CD4-positive, alpha-beta T cell treated with Interleukin-21 for 1 hour (primary cell): ENCODE data around the gene IGFBP6.
"Not testable (repeated sequence)": the region's sequence is repeated elsewhere in the genome, so short reads cannot be mapped to it uniquely, and the experiment has no call there.

Source experiments
- DNase-seq: peaks from one replicate; pipeline ENCODE4 v3.0.0-alpha.2; 2020

The IGFBP6 gene

DNA sequence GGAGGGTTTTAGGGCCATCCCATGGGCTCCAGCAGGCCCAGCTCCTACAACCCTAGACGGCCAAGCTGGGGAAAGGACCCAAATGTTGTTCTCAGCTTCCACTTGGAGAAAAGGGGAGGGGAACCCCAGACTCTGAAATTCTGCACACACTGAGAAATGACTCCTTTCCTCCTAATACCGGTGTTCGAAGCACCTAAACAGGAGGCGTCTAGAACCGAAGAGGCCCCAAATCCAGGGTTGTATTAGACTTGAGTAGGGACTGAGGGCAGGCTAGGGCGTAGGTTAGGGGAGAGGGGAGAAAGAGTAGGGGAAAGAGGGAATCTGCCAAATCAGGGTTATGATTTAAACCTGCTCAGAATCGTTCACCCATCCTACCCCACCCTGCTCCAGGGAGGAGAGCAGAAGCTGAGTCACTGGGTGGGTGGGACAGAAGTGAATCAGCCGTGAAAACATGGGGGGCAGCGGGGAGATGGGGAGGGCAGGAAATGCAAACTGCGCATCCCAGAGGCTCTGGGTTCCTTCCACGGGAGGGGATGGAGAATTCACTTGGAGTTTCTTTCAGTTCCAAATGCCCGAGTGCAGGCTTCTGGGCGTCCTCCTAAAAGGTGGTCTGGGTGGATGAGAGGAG, 1.0 kb downstream of the IGFBP6 start:
- no peak for DNase-seq

DNA sequence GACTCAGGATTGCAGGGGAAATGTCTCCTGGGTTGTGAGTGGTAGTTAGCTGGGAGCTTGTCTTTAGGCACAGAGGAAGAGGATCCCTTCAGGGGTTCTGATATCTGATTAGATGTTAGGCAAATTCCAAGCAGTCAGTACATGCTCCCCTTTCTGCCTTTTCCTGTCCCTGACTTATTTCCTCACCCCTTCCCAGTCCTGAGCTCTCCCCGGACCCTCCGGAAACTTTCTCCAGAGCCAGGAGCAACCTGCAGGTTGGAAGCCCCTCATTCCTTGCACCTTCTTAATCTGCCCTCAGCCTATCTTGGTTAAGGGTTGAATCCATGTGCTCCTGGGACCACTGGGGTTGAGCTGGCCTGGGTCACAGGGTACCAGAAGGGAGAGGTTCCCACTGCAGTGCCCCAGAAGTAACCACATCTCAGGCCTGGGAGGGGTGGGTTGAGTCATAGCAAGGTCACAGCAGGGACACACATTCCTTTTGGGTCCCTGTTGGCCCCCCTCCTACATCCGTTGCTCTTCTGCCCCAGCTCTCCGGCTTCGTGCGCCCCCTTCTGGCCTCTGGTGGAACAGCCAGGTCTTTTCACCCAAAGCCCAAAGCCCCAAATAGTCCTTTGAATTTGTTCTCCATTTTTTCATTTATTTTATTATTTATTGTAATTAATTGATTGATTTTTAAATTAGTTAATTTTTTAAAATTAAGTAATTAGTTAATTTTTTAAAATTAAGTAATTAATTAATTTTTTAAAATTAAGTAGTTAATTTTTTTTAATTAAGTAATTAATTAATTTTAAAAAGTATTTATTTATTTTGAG, 1.8 kb downstream of the IGFBP6 start:
- DNase-seq, result peak; percentile 88

DNA sequence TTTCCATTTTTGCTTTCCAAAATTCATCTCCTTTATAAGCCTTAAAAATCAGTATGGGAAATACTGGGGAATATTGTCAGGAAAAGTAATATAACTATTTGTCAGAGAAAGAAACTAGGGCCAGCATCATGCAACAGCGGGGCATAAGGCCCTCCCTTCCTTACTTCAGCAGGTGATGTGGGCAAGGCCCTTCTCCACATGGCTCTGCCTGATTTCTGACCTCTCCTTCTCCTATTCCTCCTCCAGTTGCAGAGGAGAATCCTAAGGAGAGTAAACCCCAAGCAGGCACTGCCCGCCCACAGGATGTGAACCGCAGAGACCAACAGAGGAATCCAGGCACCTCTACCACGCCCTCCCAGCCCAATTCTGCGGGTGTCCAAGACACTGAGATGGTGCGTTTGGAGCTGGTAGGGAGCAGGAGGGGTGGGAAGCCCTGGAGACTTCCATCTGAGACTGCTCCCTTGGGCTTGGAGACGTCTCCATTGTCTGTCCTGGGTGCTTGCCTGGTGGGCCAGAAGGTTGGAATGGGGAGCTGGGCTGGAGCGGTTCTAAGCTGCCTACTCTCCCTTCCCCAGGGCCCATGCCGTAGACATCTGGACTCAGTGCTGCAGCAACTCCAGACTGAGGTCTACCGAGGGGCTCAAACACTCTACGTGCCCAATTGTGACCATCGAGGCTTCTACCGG, 3.1 kb downstream of the IGFBP6 start:
- DNase-seq, result no peak

DNA sequence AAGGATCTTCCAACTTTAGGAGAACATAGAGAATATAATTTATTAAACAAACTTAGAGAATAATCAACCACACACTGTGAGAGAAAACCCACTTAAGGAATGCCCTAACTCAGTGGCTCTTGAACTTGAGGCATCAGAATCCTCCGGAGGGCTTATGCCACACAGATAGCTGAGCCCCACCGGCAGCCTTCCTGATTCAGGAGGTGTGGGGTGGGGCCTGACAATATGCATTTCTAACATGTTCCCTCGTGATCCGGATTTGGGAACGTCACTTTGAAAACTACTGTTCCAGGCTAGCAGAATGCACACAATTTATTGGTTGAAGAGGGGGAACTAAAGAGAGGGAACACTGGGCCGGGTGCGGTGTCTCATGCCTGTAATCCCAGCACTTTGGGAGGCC, 3.8 kb downstream of the IGFBP6 start:
- DNase-seq, result no peak

DNA sequence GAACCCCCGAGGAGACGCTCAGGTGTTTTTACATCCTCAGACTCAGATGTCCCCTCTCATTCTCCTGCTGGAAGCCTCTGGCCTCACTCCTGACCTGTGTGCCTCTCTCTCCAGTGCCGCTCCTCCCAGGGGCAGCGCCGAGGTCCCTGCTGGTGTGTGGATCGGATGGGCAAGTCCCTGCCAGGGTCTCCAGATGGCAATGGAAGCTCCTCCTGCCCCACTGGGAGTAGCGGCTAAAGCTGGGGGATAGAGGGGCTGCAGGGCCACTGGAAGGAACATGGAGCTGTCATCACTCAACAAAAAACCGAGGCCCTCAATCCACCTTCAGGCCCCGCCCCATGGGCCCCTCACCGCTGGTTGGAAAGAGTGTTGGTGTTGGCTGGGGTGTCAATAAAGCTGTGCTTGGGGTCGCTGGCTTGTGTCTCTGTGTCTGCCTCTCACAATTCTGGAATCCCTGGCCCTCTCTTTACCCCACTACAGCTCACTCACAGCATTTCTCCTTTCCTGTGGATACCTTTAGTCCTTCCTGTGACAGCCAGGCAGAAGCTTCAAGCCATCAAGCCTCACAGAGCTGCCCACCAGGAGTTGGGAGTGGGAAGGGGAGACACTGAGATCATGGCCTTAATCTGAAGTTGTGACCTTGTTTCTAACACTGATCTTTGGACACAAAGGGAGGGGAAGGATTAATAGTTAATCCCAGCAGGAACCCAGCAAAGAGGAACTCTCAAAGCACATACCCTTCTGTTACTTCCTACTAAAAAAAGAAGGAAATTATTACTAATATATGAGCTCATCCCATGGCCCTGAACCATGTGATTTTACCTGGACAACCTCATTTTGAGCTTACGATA, 4.7 kb downstream of the IGFBP6 start:
- no peak for DNase-seq

DNA sequence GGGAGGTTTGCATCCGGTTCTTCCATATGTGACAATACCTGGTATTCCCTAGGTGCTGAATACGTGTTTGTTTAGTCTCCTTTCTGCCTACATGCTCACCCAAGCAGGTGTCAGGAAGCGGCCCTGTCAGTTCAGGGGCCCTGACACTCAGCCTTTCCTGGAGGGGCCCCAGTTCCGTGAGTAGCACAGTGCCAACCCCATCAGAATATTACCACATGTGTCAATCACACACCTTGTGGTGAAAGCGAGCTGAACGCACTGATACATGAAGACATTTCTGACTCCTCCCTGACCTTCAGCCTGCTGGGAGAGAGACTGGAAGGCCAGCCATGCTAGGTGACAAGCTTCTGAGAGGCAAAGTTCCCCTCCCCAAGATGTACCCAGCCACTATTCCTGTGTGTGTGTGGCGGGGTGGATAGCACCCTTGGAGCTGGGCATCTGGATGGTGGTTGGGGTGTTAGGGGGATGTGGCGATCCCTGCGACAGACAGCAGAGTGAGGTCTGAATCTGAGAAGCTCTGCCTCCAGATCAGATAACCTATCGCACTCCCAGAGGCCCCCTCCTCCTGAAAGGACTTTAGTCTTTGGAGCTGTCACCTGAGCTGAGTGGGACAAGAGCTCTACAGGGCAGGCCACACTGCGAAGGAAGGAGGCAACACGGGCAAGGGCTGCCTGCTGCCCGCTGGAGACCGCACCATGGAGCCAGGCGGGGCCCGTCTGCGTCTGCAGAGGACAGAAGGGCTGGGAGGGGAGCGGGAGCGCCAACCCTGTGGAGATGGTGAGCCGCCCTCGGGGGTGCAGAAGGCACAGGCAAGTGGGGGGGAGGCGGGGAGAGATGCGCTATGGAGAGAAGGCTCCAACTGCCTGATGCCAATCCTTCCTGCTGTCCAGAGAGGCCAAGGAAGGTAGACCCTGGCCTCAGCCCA, 5.7 kb downstream of the IGFBP6 start, which contains the start of gene SOAT2:
SOAT2 (plus strand) TSS at position 604 of the 925 bp plus-strand sequence; CDS start at position 696, 92 bp downstream.
- DNase-seq, result peak; percentile 58

DNA sequence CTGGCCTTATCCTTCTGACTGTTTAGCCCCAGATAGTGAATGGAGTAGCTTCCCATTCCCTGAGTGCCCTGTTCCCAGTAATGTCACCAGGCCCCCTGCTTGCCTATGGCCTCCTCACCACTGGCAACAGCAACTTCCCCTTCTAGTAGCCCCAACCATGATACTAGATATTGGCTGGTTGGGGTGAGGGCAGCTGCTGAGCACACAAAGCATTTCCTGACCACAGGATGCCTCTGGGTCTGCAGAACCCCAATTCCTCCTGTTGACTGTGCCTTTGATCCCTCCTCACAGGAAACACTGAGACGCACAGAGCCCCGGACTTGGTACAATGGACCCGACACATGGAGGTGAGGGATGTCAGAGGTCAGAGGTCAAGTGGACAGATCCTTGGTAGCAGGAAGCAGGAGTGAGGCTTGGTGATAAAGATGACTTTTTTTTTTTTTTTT, 6.4 kb downstream of the IGFBP6 start:
- peak; percentile 34 for DNase-seq

DNA sequence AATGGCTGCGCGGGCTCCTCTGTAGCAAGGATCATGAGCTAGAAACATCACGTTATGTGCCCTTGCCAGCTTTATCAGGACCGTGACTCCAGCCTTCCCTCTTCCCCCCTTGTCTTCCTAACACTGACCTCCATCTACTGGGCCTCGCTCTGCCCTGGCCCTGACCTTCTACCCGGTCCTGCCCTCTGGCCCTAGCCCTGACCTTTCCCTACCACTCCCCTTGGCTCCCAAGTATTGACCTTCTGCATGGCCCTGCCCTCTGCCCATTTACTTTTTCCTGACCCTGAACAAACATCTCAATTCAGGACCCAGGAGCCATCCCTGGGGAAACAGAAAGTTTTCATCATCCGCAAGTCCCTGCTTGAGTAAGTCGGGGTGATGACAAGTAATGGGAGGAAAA, 7.8 kb downstream of the IGFBP6 start:
- DNase-seq, result no peak

DNA sequence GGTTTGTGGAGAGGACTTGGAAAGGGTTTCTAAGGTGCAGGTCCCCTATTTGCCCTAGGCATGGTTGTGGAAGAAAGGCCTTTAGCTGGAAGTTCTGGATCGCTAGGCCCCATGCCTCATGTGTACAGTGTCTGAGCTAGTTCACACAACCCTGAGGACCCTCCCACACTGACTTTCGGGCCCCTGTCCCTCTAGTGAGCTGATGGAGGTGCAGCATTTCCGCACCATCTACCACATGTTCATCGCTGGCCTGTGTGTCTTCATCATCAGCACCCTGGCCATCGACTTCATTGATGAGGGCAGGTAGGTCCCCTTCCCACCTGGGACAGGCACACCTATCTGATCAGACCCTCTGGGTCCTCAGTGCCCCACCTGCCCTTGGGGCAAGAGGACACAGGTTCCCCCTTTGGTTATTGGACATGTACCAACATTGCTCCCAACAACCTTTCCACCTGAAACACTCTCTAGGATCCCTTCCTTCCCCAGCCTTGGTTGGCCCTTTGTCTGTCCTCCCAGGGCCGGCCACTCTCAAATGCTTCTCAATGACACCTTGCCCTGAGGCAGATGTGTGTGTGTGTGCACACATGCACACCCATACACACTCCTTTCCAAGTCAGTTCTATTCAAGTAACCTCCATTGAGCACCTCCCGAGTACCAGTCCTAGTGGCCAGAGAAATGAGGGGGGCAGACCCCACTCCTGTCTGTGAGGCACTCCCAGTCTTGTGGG, 8.4 kb downstream of the IGFBP6 start:
- no peak for DNase-seq

DNA sequence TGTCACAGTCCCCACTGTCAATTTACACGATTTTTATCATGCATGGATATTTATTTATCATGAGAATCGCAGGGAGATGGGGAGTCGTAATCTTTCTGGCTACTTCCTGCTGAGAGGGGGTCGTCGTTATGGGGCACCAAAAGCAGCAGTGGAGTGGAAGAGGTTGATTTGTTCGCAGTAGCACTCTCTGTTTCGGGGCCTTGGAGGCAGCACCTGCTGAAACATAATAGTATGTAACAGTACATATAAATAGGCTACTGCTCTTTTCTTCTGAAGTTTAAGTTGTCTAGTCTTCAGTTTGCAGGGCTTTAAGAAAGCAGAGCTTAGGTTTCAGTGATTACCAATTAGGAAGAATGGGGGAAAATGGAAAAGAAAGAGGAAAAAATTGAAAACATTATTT, 9.7 kb downstream of the IGFBP6 start:
- no peak for DNase-seq

DNA sequence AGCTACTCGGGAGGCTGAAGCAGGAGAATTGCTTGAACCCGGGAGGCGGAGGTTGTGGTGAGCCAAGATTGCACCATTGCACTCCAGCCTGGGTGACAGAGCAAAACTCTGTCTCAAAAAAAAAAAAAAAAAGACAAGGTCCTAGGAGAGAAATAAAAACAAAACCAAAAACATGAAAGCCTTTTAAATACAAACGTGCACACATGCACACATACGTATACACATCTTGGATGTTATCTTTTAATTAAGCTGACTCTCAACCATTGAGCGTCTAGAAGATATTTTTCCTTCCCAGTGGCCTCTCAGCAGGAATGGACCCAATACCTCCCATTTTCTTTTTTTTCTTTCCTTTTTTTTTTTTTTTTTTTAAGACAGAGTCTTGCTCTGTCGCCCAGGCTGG, 15.0 kb downstream of the IGFBP6 start:
- DNase-seq, result not testable (repeated sequence)

DNA sequence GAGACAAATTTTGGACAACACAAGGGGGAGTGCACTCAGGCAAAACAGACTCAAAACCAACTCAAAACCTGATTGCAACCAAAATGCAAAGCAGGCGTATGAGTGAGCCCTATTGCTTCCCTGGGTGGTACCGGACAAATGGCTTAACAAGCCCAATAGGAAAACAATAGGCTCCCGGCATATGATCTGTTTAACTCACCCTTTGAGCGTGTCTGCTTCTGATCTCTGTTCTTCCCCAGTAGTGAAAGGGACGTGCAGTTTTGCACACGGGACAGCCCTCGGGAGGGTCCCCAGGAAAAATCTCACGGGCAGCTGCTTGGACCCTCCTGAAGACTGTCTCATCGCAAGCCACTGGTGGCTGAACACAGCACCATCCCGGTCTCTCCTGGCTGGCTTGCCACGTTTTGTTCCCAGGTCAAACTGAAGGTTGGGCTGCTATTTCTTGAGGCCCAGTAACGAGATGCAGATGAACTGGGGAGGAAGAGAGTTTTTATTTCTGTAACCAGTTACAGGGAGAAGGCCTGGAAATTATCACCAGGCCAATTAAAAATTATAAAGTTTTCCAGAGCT, 15.8 kb downstream of the IGFBP6 start:
- no peak for DNase-seq

DNA sequence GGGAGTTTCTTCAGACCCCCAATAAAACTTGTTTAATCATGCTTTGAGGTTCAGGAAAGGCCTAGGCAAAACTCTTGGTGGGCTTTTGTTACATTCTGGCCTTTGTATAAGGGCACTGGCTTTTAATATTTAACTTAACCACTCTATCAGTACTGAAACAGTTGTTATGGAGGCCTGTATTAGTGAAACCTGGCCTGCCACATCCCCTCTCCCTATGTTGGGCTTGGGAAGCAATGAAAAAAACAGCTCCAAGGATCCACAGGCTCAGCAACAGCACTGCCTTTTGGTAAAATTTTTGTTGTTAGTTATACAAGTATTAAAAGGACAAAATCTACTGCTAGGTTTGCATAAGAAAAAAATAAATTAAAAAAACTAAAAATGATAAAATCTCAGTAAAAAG, 16.5 kb downstream of the IGFBP6 start:
- DNase-seq, result no peak

DNA sequence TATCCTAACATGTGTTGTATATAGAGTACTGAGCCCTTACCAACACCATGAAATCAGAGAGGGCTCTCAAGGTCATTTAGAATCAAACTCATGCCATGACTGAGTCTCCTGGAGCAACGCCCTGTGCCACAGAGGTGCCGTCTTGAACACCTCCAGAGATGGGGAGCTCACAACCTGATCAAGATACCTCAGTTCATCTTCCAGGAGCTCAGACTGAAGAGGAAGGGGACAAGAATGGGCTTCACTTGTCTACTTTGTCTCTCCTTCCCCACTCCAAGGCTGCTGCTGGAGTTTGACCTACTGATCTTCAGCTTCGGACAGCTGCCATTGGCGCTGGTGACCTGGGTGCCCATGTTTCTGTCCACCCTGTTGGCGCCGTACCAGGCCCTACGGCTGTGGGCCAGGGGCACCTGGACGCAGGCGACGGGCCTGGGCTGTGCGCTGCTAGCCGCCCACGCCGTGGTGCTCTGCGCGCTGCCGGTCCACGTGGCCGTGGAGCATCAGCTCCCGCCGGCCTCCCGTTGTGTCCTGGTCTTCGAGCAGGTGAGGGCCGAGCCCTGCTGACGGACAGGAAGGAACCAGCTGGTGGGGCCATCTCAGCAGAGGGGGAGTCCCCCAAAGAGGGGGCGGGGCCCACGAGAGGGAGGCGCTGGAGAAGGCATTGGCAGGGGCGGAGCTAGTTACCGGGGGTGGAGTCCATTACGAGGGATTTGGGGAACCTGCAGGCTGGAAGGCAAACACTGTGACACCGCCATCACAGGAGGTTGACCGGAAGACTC, 17.8 kb downstream of the IGFBP6 start:
- no peak for DNase-seq

DNA sequence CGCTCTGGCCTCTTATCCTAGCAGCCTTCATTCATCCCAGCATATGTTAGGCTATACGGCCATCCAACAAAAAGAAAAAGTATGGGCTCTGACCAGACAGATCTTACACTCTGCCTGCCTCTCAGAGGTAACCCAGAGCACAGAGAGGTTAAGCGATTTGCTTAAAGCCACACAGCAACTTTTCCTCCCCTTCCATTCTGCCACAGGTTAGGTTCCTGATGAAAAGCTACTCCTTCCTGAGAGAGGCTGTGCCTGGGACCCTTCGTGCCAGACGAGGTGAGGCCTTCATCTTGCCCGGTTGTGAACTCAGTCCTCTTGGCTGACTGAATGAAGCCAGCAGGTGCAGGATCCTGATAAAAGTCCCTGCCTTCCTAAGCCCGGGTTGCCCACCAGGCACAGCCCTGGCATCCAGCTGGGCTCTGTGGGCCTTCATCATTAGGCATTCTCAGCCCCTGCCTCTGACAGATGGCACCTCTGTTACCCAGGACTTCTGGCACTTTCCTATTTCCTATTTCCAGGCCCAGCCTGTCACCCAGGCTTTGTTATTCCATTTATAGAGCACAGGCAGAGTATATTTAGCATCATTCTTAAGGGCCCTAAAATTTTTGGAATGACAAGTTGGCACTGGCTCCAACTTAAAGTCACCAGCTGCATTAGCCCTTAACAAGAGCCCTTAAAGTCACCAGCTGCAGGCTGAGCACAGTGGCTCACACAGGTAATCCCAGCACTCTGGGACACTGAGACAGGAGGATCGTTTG, 18.6 kb downstream of the IGFBP6 start:
- DNase-seq, result no peak

DNA sequence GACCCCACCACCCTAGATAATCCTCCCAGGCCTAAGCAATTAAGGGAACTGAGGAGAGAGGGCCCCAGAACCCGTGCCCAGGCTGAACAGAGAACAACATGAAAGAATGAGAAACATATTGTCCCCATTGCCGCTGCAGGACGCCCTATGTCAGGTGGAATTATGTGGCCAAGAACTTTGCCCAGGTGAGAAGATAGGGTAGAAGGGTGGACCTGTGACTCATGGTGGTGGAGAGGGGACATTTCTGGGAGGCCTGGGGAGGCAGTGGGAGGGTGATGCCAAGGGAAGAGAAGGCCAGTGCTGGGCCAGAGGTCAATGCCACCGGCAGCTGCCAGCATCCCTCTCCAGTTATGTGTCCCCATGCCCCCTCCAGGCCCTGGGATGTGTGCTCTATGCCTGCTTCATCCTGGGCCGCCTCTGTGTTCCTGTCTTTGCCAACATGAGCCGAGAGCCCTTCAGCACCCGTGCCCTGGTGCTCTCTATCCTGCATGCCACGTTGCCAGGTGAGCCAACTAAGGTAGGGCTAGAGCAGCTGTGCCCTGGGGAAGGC, 21.4 kb downstream of the IGFBP6 start:
- DNase-seq, result no peak

DNA sequence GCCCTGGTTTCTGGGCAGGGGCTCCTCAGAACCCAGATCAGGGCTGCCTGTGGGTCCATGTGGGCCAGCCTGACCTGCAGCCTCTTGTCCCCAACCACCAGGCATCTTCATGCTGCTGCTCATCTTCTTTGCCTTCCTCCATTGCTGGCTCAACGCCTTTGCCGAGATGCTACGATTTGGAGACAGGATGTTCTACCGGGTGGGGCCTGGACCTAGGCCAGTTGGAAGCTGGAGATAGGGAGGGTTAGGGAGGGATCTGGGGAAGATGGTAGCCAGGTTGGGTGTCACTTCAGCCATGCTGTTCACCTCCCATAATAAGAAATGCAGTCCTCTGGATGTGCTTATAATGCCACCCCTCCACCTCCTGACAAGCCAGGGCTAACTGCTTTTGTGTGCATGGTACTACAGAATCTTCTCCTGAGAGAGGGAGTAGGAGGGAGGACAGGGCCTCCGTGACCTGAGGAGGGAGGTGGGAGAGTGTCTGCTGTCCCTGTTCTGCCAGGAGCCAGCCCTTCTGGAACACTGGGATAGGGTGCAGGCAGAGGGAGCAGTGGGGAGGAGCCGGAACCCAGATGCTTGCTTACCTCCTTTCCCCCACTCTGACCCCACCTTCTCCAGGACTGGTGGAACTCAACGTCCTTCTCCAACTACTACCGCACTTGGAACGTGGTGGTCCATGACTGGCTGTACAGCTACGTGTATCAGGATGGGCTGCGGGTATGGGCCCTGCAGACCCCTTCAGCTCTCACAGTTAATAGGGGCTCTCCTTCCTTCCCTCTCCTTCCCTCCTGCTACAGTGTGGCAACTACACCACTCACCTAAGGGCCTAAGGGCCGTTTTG, 23.4 kb downstream of the IGFBP6 start:
- no peak for DNase-seq

DNA sequence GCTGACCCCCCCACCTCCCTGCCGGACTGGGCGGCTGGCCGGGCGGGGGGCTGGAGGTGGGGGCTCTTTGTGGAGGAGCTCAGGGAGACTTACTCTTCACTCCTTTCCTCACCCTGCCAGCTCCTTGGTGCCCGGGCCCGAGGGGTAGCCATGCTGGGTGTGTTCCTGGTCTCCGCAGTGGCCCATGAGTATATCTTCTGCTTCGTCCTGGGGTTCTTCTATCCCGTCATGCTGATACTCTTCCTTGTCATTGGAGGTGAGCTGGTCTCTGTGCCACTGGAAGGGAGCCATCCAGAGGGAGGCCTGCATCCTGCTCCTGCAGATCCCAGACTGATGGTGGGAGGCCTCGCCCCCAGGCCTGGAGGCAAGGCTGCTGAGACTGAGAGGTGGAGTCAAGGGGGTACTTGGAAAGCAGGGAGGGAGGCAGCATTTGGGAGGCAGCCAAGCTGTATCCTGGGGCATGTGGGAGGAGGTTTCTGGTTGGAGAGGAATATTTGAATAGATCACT, 25.5 kb downstream of the IGFBP6 start:
- no peak for DNase-seq
